GM21360 (cell line): Measurements from ENCODE around the gene KLF15.

Source experiments
- ATAC-seq: cut with Tn5 transposase; IDR thresholded peaks from one replicate; pipeline ENCODE4 v1.9.1; 2021; ENCODE audit warnings: mild to moderate bottlenecking, moderate library complexity; ENCODE audit not compliant: unreplicated experiment

The KLF15 gene

DNA sequence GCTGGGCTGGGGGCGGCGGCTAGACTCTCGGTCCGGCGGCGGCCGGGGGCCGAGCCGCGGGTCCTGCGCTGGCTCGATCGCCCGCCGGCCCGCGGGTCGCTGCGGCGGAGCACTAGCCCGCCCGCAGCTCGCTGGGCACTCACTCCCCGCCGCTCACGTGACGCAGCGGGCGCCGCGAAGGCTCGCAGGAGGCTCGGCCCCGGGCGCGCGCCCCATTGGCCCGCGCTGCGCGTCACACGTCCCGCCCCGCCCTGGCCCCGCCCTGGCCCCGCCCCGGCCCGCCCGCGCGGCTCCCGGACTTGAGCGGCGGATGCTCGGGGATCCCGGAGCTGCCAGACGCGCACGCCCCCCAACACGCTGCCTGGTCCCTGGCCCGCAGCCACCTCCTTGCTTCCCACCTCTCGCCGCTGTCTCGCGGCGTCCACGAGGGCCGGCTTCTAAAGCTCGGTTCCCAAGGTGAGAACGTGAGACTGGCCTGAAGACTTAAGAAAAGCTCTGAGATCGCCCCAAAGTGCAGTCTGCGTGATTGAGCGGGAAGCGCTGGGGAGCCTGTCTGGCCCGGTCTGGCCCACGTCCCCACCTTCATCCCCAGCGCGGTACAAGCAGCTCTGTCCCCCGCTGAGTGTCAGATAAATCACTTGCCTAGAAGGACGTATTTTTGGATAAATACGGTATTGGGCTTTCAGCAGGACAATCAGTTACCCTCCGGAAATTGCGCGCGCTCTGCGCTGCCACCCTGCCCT, at the start of gene KLF15:
Gene KLF15 (minus strand): TSS at position 114 of the 743 bp plus-strand sequence. CDS start 4,486 bp downstream, outside the sequence.
- ATAC-seq = peak; percentile 77

DNA sequence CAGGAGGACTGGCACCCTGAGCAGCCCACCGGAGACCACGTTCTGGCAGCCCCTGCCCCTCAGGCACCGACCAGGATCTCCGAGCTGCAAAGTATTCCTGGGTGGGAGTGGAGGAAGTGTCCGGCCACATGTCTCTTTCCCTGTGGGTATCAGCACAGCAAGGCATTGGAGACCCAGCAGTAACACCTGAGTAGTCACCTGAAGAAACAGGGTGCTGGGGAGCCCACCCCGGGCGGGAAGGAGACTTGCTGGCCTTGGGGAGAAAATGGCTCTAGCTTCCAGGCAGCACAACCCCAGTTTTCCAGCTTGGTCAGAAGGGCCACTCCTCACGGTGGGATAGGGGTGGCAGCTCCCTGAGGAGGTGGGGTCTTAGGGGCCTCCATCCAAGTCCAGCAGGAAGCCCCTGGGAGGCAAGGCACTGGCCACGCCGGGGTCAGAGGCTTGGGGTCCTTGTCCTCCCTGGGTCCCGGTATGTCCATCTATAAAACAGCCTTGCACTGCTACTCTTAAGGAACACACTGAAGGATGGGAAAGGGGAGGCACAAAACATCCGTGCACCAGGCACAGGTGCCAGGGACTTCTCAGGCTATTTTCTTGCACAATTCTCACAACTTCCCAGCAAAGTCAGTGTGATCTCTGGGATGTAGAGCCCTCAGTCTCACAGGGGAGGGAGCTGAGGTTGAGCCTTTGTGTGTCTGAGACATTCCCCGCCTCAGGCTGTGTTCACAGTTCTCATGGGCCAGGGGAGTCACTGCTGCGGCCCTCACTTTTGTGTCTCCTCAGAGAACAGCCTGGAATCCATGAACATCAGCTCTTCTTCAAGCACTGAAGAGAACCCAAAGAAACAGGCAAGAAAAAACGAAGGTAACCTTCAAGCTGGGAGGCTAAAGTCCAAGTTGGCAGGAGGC, 49.4 kb upstream of the KLF15 start:
- no peak for ATAC-seq

DNA sequence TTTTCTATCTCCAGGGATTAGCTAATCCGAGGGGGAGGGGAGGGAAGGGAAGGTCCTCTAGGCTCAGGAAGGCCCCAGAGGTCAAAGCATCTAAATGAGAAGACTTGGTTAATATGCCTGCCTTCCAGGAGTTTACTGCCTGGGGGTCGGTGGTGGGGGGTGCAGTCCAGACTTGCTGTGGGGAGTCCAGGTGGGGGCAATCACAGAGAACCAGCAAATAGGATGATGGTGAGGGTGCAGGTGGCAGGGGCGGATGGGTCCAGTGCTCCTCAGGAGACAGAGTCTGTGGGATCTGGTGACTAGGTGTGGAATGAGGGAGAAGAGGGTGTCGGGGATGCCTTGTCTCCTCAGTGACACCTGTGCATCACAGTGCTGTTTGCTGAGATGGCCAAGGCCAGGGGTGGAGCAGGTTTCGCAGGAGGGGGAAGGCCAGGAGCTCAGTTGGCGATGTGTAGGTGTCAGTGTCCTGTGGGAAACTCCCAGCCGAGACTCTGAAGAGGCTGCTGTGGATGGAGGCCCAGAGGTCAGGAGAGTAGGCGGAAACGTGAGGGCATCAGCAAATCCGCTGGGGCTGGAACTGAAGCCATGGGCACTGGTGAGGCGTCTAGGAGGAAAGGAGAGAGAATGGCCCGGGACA, 45.6 kb upstream of the KLF15 start:
- ATAC-seq = no peak

- no peak for ATAC-seq
These were observed 45.0 kb upstream of the KLF15 start for GRCh38 chr3:126402178-126402577.

DNA sequence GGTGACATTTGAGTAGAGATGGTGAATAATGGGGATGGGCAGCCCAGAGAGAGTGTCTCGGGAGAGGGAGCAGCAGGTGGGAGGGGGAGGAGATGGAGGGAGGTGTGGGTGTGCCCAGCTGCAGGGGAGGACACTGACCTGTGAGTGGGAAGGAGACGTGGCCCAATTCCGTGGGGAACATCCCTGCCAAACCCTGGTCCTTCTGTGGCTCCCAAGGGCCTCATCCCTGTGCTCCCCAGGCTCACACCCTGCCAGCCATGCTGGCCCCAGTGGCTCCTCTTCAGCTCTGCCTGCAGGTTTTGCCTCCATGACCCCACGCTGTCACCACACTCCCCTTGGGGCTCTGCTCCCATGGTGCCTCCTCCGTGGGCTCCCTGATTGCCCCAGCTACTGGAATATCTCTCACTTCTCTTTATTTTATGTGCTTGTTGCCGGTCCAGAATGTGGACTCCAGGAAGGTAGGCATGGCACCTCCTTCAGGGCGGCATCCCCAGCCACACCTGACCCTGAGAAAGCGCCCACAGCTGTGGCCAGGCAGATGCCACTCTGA, 44.5 kb upstream of the KLF15 start:
- no peak for ATAC-seq

DNA sequence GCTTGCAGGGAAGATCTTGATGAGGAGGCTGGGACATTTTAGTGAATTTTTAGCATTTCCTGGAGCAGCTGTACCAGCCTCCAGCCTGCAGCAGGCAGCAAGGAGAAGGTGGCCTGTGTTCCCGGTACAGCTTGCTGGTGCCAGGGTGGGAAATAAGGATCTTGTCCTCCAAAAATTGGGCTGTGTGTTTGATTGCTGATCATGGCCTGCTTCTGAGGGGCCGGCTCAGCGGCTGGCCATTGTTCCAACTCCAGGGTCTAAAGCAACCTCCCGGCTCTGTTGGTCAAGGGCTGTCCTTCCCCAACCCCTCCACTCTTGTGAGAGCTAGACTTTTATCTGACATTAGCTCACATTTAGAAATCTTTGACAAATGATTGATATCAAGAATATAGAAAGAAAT, 42.5 kb upstream of the KLF15 start:
- no peak for ATAC-seq

- no peak for ATAC-seq
These were observed 42.1 kb upstream of the KLF15 start for GRCh38 chr3:126399351-126399735.

- no peak for ATAC-seq
These were observed 41.5 kb upstream of the KLF15 start for GRCh38 chr3:126398423-126399350.

DNA sequence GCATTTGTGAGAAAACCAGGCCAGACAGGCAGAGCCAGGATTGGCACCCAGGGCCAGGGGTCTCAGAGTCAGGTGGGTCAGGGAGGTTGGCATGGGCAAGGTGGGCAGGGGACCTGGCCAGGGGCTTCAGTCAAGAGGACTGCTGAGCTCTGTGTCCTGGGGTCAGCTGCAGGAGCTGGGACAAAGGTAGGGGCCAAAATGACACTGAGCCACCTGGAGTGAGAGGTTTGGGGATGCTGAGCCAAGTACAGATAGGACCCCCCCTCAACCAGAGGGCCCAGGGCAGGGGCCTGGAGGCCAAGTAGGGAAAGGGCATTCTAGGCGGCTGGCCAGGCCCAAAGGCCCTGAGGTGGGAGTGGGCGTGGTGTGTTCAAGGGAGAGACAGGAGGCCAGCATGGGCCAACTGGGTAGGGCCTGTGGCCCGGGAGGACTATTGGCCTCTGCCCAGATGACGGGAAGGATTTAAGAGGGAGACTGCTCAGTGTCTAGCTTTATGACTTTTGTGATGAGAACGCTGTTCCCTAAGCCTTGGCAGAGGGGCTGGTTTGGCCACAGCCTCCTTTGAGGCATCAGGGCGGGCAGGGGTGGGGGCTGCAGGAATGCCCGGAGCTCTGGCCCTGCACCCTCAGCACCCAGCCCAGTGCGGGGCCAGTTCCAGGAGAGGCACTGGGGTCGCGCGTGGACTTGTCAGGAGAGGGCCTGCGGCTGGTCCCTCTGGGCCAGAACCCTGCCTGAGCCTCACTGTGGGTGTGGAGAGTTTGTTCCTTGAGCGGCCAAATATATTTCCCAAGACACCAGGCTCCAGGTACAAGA, 40.6 kb upstream of the KLF15 start:
- no peak for ATAC-seq

DNA sequence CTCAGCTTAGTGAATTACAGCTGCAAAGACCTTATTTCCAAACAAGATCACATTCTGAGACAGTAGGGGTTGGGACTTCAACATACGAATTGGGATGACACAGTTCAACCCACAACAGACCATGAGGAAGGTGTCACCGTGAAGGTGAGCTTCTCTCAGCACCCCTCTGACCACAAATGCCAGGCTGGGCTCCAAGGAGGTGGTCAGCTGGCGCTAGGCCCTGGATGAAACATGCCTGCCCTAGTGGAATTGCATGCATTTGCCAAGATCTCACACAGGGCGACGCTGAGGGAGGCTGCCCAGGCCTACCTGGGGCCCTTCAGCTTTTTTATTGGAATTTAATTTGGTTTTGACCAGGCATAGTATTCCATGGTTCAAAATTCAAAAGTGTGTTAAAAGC, 39.3 kb upstream of the KLF15 start:
- ATAC-seq = no peak

DNA sequence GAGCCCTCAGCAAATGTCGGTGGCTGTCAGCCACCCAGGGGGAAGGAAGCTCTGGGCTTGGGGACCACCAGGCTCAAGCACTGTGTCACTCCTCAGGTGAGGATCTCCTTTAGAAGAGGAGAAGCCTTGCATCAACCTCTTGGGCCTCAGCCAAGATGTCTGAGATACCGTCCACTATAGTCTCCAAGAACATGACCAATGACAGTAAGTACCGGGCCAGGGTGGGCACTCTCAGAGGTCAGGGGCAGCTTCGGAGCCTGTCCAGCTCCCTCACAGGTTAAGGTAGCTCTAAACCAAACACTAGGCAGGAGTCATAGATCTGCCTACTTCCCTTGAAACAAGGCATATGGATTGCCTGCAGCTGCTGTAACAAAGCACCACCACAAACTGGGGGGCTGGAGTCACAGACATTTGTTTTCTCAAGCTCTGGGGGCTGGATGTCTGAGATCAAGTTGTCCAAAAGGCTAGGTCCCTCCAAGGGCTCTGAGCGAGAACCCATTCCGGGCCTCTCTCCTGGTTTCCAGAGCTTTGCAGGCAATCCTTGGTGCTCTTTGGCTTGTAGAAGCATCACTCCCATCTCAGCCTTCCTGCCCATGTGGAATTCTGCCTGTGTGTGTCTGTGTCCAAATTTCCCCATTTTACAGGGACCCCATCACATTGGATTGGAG, 38.8 kb upstream of the KLF15 start:
- no peak for ATAC-seq

DNA sequence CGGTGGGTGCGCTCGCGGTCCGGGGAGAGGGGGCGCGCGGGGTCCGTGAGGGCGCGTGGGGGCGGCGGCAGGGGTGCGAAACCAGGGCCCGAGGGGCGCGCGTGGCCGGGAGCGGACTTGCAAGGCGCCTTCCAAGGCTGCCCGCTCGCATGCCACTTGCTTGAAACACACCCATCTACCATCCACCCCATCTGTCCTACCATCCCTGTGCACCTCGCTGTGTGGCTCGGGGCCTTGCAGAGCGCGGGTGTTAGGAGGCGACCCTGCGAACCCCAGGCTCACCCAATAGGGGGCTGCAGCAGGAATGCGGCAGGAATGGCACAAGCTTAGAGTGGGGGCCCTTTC, 37.7 kb upstream of the KLF15 start:
- no peak for ATAC-seq

GRCh38 chr3:126394179-126394976, 37.2 kb upstream of the KLF15 start, which contains the start of gene CFAP100:
CFAP100 (plus strand) TSS chr3:126394909; CDS start chr3:126396001, 1,092 bp downstream.
- no peak for ATAC-seq

GRCh38 chr3:126393563-126393962, 36.4 kb upstream of the KLF15 start:
- ATAC-seq = no peak

DNA sequence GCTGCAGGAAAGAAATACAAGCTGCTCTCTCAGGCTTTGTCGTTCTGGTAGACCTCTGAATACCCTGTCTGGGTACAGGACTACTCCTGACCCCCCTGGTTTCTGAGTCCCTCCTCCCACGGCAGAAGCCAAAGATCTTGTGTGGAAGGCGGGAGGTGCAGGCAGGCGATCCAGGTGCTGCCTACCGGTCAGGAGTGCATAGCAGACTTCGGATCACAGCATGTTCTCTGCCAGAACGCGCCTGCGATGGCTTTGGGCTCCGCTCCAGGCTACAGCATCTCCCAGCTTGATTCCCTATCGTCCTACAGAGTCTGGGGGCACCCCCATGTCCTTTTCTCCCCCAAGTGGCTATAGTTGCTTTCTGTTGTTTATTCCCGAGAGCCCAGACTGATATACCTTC, 35.0 kb upstream of the KLF15 start:
- no peak for ATAC-seq

DNA sequence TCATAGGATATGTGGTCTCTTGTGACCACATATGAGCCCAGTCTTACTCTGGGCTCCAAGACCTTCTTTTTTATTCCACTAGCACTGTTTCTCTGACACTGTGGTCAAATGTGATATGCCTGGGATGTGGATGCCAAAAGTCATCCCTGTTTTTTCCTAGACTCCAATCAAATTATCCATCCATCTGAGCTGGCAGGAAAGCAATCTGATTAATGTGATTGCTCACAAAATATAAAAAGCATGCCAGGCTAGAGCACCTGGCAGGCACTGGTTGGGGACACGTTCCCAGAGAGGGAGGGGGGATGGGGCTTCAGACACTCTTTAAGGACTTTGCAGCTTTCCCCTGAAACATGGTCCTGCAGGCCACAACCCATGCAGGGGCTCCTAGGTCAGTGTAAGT, 34.4 kb upstream of the KLF15 start:
- ATAC-seq = no peak

DNA sequence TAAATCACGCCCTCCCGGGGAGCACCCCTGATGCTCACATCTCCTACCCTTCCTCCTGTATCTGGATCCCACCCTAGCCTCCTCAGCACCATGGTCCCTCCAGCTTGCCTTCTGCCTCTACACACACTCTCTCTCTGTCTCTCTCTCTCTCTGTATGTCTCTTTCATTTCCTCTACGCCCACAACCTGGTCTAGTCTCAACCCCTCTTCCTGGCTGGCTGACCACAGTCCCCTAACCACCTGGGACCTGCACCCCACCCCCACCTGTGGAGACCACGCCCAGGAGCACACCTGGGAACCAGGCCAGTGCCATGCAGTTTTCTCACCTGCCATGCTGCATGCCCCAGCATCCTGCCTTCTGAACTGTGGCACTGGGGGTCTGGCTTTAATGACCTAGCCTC, 33.5 kb upstream of the KLF15 start:
- ATAC-seq = no peak

GRCh38 chr3:126390201-126390600, 33.0 kb upstream of the KLF15 start:
- ATAC-seq = no peak
